GM21367 (cell line): ENCODE results near the gene GLYATL3.
"Not testable (repeated sequence)": the region's sequence is repeated elsewhere in the genome, so short reads cannot be mapped to it uniquely, and the experiment has no call there.

Experiments used
- ATAC-seq: cut with Tn5 transposase; IDR thresholded peaks from one replicate; pipeline ENCODE4 v1.9.1; 2021; ENCODE audit not compliant: unreplicated experiment

GLYATL3 gene

DNA sequence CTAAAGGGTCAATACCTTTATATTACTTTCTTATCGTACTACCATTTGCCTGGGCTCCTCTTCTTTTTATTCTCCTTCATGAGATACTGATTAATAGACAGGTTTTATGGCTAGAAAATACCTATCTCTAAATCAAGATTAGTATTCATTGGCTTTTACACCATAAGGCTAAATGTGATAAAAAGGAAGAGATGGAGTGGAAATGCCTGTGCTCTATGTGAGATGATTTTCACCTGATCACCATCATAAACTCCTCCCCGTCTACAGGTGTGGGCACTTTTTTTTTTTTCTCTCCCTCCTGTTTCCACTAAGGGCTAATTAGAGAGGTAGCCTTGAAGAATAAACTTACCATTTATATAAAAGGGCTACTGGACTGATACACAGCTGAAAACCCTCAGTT is at the start of gene GLYATL3:
Gene GLYATL3 (plus strand): TSS at position 301 of the 400 bp plus-strand sequence. CDS start 12,068 bp downstream, outside the sequence.
- no peak for ATAC-seq

DNA sequence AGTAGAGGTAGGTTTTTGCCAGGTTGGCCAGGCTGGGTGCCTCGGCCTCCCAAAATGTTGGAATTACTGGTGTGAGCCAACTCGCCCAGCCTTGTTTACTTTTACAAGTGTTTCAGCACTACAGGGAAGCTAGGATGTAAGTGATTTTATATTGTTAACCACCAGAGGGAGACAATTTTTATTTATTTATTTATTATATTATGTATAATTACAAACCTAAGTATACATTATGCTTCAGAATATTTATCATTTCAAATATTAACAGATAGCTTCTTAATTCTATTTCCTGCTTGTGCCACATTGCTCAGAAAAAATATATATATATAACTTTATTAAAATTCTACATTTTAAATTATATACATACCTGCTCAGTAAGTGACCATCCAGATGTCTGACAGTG is 46.5 kb upstream of the GLYATL3 start:
- no peak for ATAC-seq

DNA sequence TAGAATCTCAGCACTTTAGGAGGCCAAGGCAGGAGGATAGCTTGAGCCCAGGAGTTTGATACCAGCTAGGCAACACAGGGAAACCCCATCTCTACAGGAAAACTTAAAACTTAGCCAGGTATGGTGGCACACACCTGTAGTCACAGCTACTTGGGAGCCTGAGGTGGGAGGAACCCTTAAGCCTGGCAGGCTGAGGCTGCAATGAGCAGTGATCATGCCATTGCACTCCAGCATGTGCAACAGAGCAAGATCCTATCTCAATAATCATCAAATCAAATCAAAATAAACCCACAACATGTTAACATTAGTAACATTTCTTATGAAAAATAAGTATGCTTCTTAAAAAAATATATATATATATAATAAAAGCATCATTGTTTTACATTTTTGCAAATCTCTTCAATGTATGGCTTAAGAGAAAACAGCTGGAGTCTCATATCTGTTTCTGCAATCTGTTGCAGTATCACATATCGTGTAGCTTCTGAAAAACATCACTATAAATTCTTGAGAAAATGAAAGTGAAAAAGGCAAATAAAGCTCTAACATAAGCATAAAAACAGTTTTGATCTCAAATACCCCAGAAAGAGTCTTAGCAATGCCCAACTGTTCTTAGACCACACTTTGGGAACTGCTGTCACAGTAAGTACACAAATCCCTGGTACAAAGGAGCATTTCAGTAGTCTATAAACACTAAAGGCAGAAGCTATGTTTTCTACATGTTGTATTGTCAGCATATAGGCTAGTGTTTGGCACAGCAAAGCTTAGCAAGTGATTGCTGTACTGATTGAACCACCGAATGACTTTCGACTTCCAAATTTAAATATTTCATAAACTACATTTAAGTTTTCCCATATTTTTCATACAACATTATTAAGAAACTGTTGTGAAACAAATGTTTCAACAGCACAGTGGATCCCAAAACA is 44.7 kb upstream of the GLYATL3 start:
- ATAC-seq, result no peak

DNA sequence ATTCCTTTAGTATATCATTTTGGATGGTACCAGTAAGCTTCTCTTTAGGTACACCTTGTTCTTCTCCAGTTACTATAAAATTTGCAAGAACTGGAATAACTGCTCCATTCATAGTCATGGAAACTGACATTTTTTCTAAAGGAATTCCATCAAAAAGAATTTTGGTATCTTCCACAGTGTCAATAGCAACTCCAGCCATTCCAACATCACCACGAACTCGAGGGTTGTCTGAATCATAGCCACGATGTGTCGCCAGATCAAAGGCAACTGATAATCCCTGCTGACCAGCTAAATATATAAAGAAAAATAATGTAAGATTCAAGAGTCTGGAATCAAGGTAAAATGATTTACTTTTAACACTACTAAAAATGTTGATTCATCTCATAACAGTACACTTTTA is 42.0 kb upstream of the GLYATL3 start:
- no peak for ATAC-seq

DNA sequence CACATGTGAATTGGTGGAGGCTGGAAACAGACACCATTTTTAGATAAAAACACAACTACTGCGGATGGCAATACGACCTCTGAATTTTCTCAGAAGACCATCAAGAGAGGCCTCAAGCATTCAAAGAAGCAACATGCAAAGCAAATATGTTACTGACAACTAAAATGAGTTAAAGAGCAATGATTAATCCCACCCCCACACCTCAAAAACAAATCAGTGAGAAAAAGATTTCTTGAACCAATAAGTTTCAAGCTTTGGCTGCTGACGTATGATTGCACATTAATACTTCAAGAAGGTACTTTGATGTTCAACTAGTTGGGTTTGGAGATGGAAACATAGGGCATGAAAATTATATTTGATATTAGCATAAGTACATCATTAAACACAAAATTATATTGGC is 37.7 kb upstream of the GLYATL3 start:
- no peak for ATAC-seq

DNA sequence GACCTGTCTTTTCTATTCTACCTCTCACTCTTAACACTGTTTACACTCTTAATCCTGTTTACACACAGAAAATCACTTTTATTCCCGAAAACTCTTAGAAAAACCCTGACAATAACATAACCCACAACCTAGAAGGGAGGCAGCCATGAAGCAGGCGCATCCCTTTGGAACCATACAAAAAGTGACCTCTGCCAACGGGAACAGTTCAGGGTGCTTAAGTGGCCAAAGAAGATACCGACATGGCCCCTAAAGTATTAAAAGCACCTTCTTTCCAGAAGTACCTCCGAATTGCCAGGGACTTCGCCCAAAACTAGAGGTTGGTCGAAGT is 37.2 kb upstream of the GLYATL3 start:
- ATAC-seq, result peak; percentile 9

DNA sequence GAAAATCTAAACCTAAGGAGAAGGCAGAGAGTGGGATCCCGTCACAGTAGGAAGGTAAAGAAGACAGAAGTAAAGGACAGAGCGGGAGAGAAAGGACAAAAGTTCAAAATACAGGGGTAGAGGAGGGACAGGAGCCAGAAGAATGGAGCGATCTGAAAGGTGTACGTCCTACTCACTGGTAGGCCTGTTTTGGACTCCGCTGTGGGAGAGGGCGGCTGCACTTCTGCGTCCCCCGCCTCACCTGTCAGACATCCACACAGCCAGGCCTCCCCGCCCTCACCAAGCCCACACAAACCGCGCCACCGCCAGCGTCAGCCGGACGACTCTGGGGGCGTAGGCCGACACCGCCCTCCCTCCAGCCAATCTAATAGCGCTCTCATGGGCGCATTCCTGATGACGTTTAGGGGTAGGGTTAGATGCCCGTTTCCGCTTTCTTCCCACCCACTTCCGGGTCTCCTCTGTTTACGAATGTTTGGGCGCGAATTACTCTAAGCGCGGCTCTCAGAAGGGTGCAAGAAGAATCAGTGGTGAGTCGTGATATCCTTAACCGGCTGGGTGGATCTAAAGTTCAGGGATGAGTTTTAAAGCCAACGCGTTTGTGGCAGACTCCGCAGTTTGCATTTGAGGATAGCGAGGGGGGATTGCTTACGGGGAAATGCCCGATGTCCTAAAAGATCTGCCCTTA is 36.7 kb upstream of the GLYATL3 start, which contains the start of the genes CENPQ and MMUT:
Gene CENPQ (plus strand): TSS at position 444 of the 685 bp plus-strand sequence. CDS start 6,807 bp downstream, outside the sequence.
Gene MMUT (minus strand): TSS at position 327 of the 685 bp plus-strand sequence. CDS start 3,787 bp downstream, outside the sequence.
- ATAC-seq, result peak; percentile 99

DNA sequence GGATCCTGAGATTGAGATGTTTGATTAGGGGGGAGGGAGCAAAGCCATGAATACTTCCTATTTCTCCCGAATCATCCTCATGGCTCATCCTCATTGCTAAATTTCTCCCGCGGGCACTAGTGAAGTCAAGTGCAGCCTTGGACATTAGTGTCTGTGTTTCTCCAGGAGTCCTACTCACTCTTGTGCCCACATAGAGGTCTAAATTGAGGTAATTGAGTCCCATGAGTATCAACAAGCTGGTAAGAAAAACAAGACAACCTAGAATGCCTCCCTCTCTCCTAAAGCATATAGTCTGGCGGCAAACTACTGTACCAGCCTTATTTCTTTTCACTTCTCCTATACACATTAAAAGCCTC is 36.1 kb upstream of the GLYATL3 start:
- ATAC-seq, result peak; percentile 1

DNA sequence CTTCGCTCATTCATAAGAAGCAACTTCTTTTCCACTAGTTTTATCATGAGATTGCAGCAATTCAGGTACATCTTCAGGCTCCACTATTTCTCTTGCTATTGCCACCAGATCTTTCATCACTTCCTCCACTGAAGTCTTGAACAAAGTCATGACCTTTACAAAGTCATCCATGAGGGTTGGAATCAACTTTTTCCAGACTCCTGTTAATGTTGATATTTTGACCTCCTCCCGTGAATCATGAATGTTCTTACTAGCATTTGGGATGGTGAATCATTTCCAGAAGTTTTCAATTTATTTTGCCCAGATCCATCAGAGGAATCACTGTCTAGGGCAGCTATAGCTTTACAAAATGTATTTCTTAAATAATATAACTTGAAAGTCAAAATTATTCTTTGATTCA is 35.0 kb upstream of the GLYATL3 start:
- ATAC-seq, result no peak

DNA sequence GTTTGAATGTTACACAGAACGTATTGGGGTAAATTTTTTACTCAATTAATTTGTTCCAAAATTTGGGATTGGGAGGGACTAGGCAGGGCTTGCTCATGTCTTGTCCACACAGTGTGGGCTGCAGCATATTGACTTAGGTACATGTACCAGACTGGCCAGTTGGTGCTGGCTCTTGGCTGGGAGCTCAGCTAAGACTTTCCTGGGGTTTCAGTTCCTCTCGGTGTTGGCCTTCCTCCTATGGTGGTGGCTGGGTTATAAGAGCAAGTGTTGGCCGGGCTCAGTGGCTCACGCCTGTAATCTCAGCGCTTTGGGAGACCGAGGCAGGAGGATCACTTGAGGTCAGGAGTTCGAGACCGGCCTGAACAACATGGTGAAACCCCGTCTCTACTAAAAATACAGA is 31.7 kb upstream of the GLYATL3 start:
- no peak for ATAC-seq

DNA sequence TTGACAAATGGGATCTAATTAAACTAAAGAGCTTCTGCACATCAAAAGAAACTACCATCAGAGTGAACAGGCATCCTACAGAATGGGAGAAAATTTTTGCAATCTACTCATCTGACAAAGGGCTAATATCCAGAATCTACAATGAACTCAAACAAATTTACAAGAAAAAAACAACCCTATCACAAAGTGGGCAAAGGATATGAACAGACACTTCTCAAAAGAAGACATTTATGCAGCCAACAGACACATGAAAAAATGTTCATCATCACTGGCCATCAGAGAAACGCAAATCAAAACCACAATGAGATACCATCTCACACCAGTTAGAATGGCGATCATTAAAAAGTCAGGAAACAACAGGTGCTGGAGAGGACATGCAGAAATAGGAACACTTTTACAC is 23.2 kb upstream of the GLYATL3 start:
- not testable (repeated sequence) for ATAC-seq

DNA sequence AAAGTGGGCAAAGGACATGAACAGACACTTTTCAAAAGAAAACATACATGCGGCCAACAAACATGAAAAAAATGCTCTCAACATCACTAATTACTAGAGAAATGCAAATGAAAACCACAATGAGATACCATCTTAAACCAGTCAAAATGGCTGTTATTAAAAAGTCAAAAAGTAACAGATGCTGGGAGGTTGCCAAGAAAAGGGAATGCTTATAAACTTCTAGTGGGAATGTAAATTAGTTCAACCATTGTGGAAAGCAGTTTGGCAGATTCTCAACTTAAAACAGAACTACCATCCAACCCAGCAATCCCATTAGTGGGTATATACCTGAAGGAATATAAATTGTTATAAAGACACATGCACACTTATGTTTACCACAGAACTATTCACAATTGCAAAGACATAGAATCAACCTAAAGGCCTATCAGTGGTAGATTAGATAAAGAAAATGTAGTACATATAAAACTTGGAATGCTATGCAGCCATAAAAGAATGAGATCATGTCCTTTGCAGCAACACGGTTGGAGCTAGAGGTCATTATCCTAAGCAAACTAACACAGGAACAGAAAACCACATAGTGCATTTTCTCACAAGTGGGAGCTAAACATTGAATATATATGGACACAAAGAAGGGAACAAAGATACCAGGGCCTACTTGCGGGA is 20.3 kb upstream of the GLYATL3 start:
- no peak for ATAC-seq

DNA sequence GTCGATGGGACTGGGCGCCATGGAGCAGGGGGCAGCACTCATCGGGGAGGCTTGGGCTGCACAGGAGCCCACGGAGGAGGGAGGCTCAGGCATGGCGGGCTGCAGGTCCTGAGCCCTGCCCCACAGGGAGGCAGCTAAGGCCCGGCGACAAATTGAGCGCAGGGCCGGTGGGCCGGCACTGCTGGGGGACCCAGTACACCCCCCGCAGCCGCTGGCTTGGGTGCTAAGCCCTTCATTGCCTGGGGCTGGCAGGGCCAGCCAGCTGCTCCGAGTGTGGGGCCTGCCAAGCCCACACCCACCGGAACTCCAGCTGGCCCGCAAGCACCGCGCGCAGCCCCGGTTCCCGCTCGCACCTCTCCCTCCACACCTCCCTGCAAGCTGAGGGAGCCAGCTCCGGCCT is 17.9 kb upstream of the GLYATL3 start:
- not testable (repeated sequence) for ATAC-seq

DNA sequence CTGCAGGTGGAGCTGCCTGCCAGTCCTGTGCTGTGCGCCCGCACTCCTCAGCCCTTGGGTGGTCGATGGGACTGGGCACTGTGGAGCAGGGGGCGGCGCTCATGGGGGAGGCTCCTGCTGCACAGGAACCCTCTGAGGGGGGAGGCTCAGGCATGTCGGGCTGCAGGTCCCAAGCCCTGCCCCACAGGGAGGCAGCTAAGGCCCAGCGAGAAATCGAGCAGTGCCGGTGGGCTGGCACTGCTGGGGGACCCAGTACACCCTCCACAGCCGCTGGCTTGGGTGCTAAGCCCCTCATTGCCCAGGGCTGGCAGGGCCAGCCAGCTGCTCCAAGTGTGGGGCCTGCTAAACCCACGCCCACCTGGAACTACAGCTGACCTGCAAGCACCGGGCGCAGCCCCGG is 16.3 kb upstream of the GLYATL3 start:
- ATAC-seq, result not testable (repeated sequence)

DNA sequence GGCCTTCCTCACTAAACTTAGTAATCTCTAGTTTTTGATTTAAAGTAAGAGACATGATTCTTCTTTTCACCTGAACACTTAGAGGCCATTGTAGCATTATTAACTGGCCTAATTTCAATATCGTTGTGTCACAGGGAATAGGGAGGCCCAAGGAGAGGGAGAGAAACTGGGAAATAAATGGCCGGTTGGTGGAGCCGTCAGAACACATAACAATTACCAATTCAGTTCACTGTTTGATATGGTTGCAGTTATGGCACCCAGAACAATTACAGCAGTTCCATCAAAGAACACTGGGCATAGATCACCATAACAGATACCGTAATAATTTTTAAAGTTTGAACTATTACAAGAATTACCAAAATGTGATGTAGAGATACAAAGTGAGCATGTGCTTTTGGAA is 9.1 kb upstream of the GLYATL3 start:
- ATAC-seq, result no peak

DNA sequence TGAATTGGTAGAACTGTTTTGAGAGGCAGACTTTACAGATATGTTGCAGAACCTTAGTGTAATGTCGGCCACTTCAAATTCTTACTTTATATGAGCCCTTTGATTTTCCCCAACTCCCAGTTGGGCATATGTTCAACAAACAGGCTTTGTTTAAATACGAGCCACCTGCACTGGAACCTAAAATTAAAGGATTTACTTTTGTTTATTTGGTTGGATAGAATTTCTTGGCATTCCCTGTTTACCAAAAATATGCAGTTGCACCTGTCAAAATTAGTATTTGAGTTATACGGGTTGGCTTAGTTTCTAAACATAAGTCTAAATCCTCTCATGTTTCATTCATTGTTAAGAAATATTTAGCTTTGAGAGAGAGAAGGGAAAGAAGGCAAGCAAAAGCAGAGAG is 2.4 kb upstream of the GLYATL3 start:
- ATAC-seq, result no peak

DNA sequence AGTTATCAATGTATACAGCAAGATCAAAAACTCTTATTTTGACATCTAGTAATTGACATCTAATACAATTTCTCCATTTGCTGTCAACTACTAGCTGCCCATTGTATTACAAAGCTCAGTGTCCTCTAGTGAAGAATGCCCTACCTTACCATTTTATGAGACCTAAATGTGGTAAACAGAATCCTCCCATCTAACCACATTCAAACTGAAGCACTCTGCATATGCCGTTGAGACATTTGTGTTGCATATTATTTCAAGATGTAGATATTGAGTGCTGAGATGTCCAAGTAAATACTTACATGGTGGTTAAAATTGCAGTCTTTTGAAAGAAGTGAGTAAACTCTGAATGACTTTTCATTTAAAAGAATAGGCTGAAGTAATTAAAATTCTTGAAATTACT is 597 bp upstream of the GLYATL3 start:
- ATAC-seq, result no peak

DNA sequence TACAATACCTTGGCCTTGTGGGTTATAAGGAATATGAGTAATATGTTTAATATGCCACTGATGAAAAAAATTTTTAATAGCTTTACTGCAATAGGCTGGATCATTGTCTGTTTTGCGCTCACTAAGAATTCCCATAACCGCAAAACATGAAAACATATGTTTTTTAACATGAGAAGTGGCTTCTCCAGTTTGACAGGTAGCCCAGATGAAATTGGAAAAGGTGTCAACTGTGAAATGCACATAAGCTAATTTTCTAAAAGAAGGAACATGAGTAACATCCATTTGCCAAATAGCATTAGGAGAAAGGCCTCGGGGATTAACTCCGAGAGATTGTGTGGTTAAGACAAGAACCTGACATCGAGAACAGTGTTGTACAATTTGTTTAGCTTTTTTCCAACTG is 4.9 kb downstream of the GLYATL3 start:
- no peak for ATAC-seq

DNA sequence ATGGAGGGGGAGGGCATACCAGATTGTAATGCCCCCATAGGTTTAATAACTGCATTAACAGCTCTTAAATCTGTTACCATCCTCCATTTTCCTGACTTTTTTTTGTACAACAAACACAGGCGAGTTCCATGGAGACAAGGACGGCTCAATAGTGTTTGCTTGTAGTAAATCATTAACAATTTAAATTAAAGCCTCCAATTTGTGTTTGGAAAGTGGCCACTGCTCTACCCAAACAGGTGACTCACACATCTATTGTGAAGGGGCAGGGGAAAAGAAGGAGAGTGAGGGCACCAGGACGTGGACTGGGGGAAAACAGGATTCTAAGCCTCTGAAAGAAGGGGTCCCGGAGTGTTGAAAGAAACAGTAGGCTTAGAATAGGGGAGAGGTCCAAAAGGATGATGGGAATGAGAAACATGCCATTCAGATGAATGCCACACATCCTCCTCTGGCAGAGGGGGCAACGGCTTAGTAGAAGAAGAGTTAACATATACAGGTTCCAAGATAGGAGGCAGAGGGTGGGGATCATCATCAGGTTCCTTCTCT is 6.9 kb downstream of the GLYATL3 start:
- no peak for ATAC-seq

DNA sequence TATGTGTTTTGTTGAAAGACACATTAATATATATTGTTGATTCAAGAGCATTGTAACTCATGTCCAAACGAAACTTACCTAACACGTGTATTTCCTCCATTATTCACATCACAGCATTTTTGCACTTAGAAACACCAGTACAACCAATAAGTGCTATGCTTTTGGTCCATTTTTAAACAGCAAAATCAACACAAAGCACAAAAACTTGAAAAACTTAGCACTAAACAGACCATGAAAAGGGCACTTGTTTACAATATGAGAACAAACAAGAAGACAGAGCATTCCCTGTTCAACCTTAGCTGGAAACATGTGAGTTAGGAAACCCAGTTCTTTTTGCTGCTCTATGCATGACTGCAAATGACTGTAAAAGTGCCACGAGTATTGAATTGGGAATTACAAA is 9.6 kb downstream of the GLYATL3 start:
- ATAC-seq, result no peak
